AG10803 (cell line): ENCODE data around the gene MLYCD.

ENCODE experiments used
- DNase-seq: peaks from one replicate; pipeline ENCODE4 v3.0.0; 2010; ENCODE audit warnings: low read depth
- H3K4me3 ChIP-seq: 2 replicates; pipeline ENCODE4 v1.5.1; 2011; ENCODE audit warnings: mild to moderate bottlenecking, low read length, control low read depth
- CTCF ChIP-seq: conservative IDR thresholded peaks from 2 replicates; pipeline ENCODE4 v1.5.1; 2011; ENCODE audit warnings: mild to moderate bottlenecking, low read length, control low read depth, inconsistent platforms

The MLYCD gene

GRCh38 chr16:83895942-83896341, 3.0 kb upstream of the MLYCD start:
- no peak overlapping the region for H3K4me3 ChIP-seq
- no peak for TF ChIP-seq CTCF
- no peak for DNase-seq

GRCh38 chr16:83899272-83899897, 470 bp downstream of the MLYCD start:
- TF ChIP-seq CTCF: no peak
- peak; percentile 61 for DNase-seq
- peak overlapping the region; percentile 72 for H3K4me3 ChIP-seq

- no peak for DNase-seq
- TF ChIP-seq CTCF: no peak
- peak overlapping the region; percentile 72 for H3K4me3 ChIP-seq
Observed at GRCh38 chr16:83899978-83900377, 1.1 kb downstream of the MLYCD start.

GRCh38 chr16:83900571-83900970, 1.7 kb downstream of the MLYCD start:
- TF ChIP-seq CTCF: no peak
- no peak for DNase-seq
- no peak overlapping the region for H3K4me3 ChIP-seq

GRCh38 chr16:83901101-83901500, 2.2 kb downstream of the MLYCD start:
- TF ChIP-seq CTCF: no peak
- H3K4me3 ChIP-seq: no peak overlapping the region
- peak; percentile 74 for DNase-seq

GRCh38 chr16:83903751-83904150, 4.8 kb downstream of the MLYCD start:
- no peak for TF ChIP-seq CTCF
- DNase-seq: peak; percentile 62
- H3K4me3 ChIP-seq: no peak overlapping the region

GRCh38 chr16:83906683-83907082, 7.8 kb downstream of the MLYCD start:
- TF ChIP-seq CTCF: no peak
- DNase-seq: peak; percentile 63
- H3K4me3 ChIP-seq: no peak overlapping the region
